Ectodermal cell (in vitro differentiated cells): ENCODE measurements around the gene IRF2BPL.

Source experiments
- H3K27ac ChIP-seq: 2 replicates; pipeline ENCODE4 v1.7.0; 2013; ENCODE audit warnings: mild to moderate bottlenecking, low read depth, low read length; ENCODE audit not compliant: insufficient read depth, poor library complexity, severe bottlenecking
- H3K27me3 ChIP-seq: 2 replicates; pipeline ENCODE4 v1.7.0; 2013; ENCODE audit warnings: mild to moderate bottlenecking, low read length; ENCODE audit not compliant: insufficient read depth, control insufficient read depth, poor library complexity, severe bottlenecking
- H3K36me3 ChIP-seq: one replicate; pipeline ENCODE4 v1.7.0; 2013; ENCODE audit warnings: low read length; ENCODE audit not compliant: control insufficient read depth, insufficient read depth
- H3K4me1 ChIP-seq: one replicate; pipeline ENCODE4 v1.7.0; 2013; ENCODE audit warnings: low read length; ENCODE audit not compliant: control insufficient read depth, insufficient read depth
- H3K4me3 ChIP-seq: 2 replicates; pipeline ENCODE4 v1.7.0; 2013; ENCODE audit warnings: low read depth, low read length, control low read depth; ENCODE audit not compliant: insufficient read depth
- H3K9me3 ChIP-seq: 2 replicates; pipeline ENCODE4 v1.7.0; 2013; ENCODE audit warnings: mild to moderate bottlenecking, low read length, moderate library complexity; ENCODE audit not compliant: control insufficient read depth
- WGBS, 2 experiments: methylation state at CpG; one replicate each; pipeline ENCODE4 v1.1.7; 2013; ENCODE audit warnings: missing lambda C conversion rate in 2 of 2; 5-methylcytosine and 5-hydroxymethylcytosine counted together

Gene IRF2BPL

DNA sequence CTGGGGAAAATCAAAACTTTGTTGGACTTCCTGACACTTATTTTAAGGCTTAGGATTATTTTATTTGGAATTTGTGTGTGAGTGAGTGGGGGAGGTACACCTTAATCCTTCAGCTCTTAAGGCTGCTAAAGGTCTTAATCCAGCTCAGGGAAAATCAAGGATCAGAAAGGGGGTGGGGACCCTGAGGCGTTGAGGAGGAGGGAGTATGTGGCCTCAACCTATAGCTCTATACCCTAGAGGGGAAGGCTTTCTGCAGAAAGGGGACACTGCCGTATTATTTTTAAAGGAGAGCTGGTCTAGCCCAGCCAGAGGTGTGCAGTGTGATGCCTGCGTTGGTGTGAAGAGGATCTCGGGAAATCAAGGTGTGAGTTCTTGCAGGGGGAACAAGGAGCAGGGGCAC is 20.0 kb downstream of the IRF2BPL start:
- Histone ChIP-seq H3K9me3 (no peaks in the 10 kb centered on the region), H3K36me3 (no peaks in the 10 kb centered on the region), H3K4me1 (peaks cover 27% of the 10 kb centered on the region), H3K4me3 (no peak overlapping the region), H3K27ac (no peak overlapping the region), H3K27me3 (no peaks in the 10 kb centered on the region)
- WGBS, 2 experiments, result 81 to 94% methylated on average over 4 of the region's 4 CpGs

- Histone ChIP-seq H3K27ac (no peak overlapping the region), H3K4me1 (peaks cover 27% of the 10 kb centered on the region), H3K27me3 (no peaks in the 10 kb centered on the region), H3K36me3 (no peaks in the 10 kb centered on the region), H3K9me3 (no peaks in the 10 kb centered on the region), H3K4me3 (no peak overlapping the region)
- WGBS, 2 experiments, result 77% methylated on average over 3 of the region's 3 CpGs
Observed at GRCh38 chr14:77007975-77008421, 20.5 kb downstream of the IRF2BPL start.

- 83 to 85% methylated on average over 18 of the region's 18 CpGs for WGBS, 2 experiments
- H3K4me1 ChIP-seq, result peaks cover 27% of the 10 kb centered on the region
- H3K36me3 ChIP-seq, result no peaks in the 10 kb centered on the region
- no peaks in the 10 kb centered on the region for H3K27me3 ChIP-seq
- H3K4me3 ChIP-seq, result no peak overlapping the region
- no peaks in the 10 kb centered on the region for H3K9me3 ChIP-seq
- no peak overlapping the region for H3K27ac ChIP-seq
Observed at GRCh38 chr14:77007183-77007974, 21.1 kb downstream of the IRF2BPL start.

DNA sequence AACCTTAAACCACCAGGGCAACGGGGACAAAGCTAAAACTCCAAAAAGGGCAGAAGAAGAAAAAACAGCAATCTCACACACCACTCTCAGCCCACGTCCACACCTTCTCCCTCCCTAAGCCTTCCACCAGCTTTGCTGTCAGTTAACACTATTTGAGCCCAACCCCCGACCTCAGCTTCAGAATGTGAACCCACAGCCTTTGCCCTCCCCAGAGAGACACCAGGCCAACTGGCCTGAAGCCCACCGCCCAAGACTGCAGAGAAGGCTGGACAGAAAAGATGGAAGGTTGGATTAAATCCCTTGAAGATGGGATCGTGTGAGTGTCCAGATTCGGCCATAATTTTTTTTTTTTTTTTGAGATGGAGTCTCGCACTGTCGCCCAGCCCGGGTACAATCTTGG is 22.4 kb downstream of the IRF2BPL start:
- H3K4me3 ChIP-seq, result no peak overlapping the region
- H3K9me3 ChIP-seq, result no peaks in the 10 kb centered on the region
- H3K4me1 ChIP-seq, result peaks cover 27% of the 10 kb centered on the region
- no peak overlapping the region for H3K27ac ChIP-seq
- 82 to 84% methylated on average over 9 of the region's 9 CpGs for WGBS, 2 experiments
- no peaks in the 10 kb centered on the region for H3K27me3 ChIP-seq
- no peaks in the 10 kb centered on the region for H3K36me3 ChIP-seq

DNA sequence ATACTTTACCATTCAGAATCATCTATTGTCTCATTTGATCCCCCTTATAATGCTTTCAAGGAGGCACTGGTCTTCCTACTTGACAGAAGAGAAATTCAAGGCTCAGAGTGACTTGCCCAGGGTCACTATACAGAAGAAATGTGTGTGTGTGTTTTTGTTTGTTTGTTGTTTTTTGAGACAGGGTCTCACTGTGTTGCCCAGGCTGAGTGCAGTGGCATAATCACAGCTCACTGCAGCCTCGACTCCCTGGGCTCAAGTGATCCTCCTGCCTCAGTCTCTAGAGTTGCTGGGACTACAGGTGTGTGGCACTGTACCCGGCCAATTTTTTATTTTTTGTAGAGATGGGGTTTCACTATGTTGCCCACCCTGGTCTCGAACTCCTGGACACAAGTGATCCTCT is 22.9 kb downstream of the IRF2BPL start:
- no peaks in the 10 kb centered on the region for H3K9me3 ChIP-seq
- H3K4me1 ChIP-seq, result peaks cover 30% of the 10 kb centered on the region
- 88 to 94% methylated on average over 3 of the region's 3 CpGs for WGBS, 2 experiments
- no peaks in the 10 kb centered on the region for H3K36me3 ChIP-seq
- no peak overlapping the region for H3K27ac ChIP-seq
- H3K4me3 ChIP-seq, result no peak overlapping the region
- H3K27me3 ChIP-seq, result no peaks in the 10 kb centered on the region

DNA sequence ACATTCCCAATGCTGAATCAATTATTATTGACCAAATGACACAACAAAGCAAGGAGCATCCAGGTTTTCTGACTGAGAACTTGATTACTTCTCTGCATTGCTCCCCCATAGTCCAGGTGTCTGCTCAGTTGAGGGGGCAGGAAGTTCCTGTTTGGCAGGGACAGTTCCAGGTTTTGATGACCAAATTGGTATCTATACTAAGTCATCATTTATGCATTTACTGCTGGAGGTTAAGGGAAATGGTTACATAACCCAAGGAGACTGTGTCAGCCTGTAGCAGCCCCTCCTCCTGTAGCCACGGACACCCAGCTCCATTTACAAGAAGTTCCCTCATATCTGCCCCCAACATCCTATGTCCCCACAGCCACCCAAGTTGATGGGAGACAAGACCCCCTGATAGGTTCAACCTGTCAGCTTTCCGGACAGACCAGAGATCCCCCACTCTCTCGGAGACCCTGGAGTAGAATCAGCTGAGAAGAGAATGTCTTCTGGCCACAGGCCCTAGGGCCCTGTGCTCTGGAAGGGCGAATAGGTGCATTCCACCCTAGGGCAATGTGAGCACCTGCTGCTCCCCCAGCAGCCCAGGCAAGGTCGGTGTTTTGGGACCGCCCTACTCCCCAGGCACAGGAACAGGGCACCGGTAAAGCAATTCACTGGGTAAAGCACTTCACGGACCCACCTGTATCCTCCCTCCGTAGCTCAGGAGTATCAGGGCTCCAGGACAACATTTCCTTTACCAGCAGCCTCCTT is 23.6 kb downstream of the IRF2BPL start:
- H3K4me3 ChIP-seq, result no peak overlapping the region
- H3K36me3 ChIP-seq, result no peaks in the 10 kb centered on the region
- no peaks in the 10 kb centered on the region for H3K27me3 ChIP-seq
- 67 to 70% methylated on average over 9 of the region's 9 CpGs for WGBS, 2 experiments
- no peaks in the 10 kb centered on the region for H3K9me3 ChIP-seq
- peaks cover 34% of the 10 kb centered on the region for H3K4me1 ChIP-seq
- H3K27ac ChIP-seq, result no peak overlapping the region

DNA sequence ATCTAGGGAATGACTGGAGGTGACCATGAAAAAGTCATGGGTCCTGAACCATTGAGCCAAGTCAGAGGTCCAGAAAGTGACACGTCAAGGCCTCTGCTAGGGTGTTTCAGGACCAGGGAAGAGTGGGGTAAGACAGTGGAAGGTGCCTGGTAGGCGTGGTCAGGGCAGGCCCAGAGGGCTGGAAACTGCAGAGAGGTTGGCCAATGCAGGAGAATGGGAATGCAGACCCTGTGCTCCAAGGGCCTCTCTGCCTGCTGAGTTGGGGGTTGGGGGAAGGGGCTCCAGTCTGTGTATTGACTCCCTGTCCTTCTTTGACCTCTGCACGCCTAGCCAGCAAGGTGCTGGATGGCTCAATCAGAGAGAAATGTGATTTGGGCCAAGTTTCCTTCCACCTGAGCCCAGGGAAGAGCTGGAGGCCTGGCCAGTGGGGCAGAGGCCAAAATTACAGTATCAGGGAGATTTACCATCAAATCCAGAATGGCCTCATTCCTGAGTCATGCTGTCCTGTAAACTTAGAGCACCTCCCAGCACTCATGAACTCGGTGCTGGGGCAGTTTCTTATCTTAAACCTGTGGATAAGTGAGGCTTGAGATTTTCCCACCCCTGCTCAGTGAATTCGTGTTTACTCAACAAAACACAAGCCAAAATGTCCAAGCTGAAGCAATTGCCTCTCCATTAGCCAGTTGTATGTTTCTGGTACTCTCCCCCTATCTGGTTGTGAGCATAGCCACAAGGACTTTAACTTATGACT is 24.4 kb downstream of the IRF2BPL start:
- H3K27ac ChIP-seq, result no peak overlapping the region
- WGBS, 2 experiments, result 70 to 71% methylated on average over 5 of the region's 5 CpGs
- no peak overlapping the region for H3K4me3 ChIP-seq
- H3K36me3 ChIP-seq, result no peaks in the 10 kb centered on the region
- H3K4me1 ChIP-seq, result peaks cover 34% of the 10 kb centered on the region
- no peaks in the 10 kb centered on the region for H3K9me3 ChIP-seq
- H3K27me3 ChIP-seq, result no peaks in the 10 kb centered on the region

DNA sequence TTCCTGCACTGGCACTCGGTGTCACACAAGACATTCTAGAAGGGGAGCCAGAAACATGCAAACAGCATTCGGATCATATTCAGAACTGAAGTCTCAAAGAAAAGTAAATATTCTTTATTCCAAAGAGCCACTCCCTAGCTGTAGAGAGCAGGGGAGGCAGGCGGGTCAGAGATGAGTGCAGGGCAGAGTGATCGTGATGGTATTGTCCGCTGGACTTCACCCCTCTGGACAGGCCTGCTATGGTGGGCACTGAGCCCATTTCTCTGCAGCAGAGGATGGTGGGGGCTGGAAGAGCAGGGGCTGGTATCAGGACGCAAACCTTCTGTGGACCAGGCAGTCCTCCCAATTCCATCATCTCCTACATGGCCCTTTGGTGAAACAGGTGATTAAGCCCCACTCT is 25.6 kb downstream of the IRF2BPL start:
- peaks cover 25% of the 10 kb centered on the region for H3K4me1 ChIP-seq
- H3K27me3 ChIP-seq, result no peaks in the 10 kb centered on the region
- no peaks in the 10 kb centered on the region for H3K36me3 ChIP-seq
- no peaks in the 10 kb centered on the region for H3K9me3 ChIP-seq
- no peak overlapping the region for H3K27ac ChIP-seq
- 94% methylated on average over 6 of the region's 6 CpGs for WGBS, 2 experiments
- no peak overlapping the region for H3K4me3 ChIP-seq

DNA sequence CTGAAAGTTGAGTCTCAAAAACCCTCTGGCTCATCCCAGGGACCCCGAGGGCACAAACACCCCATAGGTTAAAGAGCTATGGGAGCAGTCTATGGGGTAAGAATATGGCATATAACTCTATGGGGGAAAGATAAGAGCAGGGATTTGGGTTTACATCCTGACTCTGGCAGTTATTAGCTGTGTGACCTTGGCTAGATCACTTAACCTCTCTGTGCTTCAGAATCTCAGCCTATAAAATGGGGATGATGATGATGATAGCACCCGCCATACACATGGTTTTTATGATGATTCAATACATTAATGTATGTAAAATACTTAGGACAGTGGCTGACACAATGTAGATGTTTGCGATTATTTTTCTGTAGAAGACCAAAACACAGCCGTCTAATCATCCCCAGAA is 26.2 kb downstream of the IRF2BPL start:
- Histone ChIP-seq H3K27me3 (no peaks in the 10 kb centered on the region), H3K27ac (no peak overlapping the region), H3K4me1 (peaks cover 27% of the 10 kb centered on the region), H3K9me3 (no peaks in the 10 kb centered on the region), H3K36me3 (no peaks in the 10 kb centered on the region), H3K4me3 (no peak overlapping the region)
- WGBS, 2 experiments, result 95 to 98% methylated on average over 4 of the region's 4 CpGs
